Right lobe of liver (tissue), 4 donors: ENCODE data around the gene HEY2.

Source experiments
- CTCF ChIP-seq, 4 donors: fragments of 200-600 bp in 3 of 4; fragments of 450-650 bp in 1 of 4; IDR thresholded peaks; one replicate each; pipeline versions ENCODE4 v1.5.1 to v1.8.0; 2016 to 2022; ENCODE audit warnings: antibody characterized with exemption in 4 of 4, mild to moderate bottlenecking in 2 of 4
- POLR2A ChIP-seq: fragments of 450-650 bp; IDR thresholded peaks from one replicate; pipeline ENCODE4 v1.6.1; 2017; ENCODE audit warnings: antibody characterized with exemption, mild to moderate bottlenecking
- donor health status: DM: no; HTN: no; CAD: no.
- donor health status: DM: no; HTN: no; CAD: no.
- donor health status: DM: no; HTN: yes; CAD: no.

GRCh38 chr6:125759184-125759902 lies 9.9 kb downstream of the HEY2 start:
- TF ChIP-seq CTCF (IDR thresholded peaks at IDR 0.05): peak in 1 of 4 donors; percentile 10
- no peak for TF ChIP-seq POLR2A
